ENCODE measurements around the gene CORO2A. TPM values are rescaled to one million over a fixed set of nuclear protein-coding genes. Genes with fewer than 3 reads are reported as not detected.

The CORO2A gene
- total and polyA plus RNA-seq, 2 donors (not counting 3 experiments of a cell fraction or from before 2014, with no cell fraction given): 0.35 to 0.53 TPM

GRCh38 chr9:98214811-98215210 lies 22.4 kb upstream of the CORO2A start:
- Histone ChIP-seq H4K20me1 (replicated peaks; ENCODE audit: control insufficient read depth, extremely low read depth, insufficient read depth, low read length) (no peaks in the 10 kb centered on the region), H3K4me3 (replicated peaks in 1 of 3; ENCODE audit: insufficient read depth in 1 of 3, low read depth in 1 of 3, low read length in 3 of 3) (no peak overlapping the region), H3K36me3 (ENCODE audit: control insufficient read depth in 2 of 2, extremely low read depth in 1 of 2, insufficient read depth in 2 of 2, low read length in 2 of 2) (no peaks in the 10 kb centered on the region), H3K9ac (replicated peaks; ENCODE audit: extremely low read depth, insufficient read depth, low read length) (no peak overlapping the region), H3K4me2 (ENCODE audit: insufficient read depth, low read length) (no peak overlapping the region), H3K9me1 (replicated peaks; ENCODE audit: control insufficient read depth, extremely low read depth, insufficient read depth, low read length) (no peaks in the 10 kb centered on the region), H3K27ac (ENCODE audit: insufficient read depth, low read depth, low read length) (no peak overlapping the region), H3K9me3 (replicated peaks; ENCODE audit: control insufficient read depth, insufficient read depth, low read length) (no peaks in the 10 kb centered on the region), H3K4me1 (ENCODE audit: control insufficient read depth, extremely low read depth, insufficient read depth, low read length) (no peaks in the 10 kb centered on the region), H3K27me3 (ENCODE audit: control insufficient read depth in 2 of 2, insufficient read depth in 2 of 2, low read length in 2 of 2) (no peaks in the 10 kb centered on the region), H3K79me2 (ENCODE audit: control insufficient read depth, insufficient read depth, low read length) (no peaks in the 10 kb centered on the region), H2AFZ (ENCODE audit: low read depth, low read length) (no peak overlapping the region)
- ChIA-PET POLR2A (no interaction called here), CTCF (interaction anchor here (0.9 kb wide), 1 partner anchor 140 kb away, joined by 3 read pairs; no protein-coding TSS in a partner anchor)
- dilution Hi-C loops (cut with MboI; ENCODE audit: extremely low pct_ligation_motif_present, low sequenced_read_pairs): no loop called here
- DNase-seq (ENCODE audit: low read depth, low spot score) (no peak), FAIRE-seq (no peak)
- no TSS peak for BruUV-seq (replicated peaks)
- intact Hi-C loops (cut with micrococcal nuclease): no loop called here
- no peak for TF ChIP-seq JUN (IDR thresholded peaks at IDR 0.05; ENCODE audit: borderline replicate concordance, insufficient read depth, insufficient read length, low read depth)
- TF ChIP-seq FOS (IDR thresholded peaks at IDR 0.05; ENCODE audit: borderline replicate concordance, insufficient read depth, low read length): no peak
- no peak for TF ChIP-seq POLR2A (IDR thresholded peaks at IDR 0.05; ENCODE audit: low read depth, low read length)
- no peak for TF ChIP-seq MYC (IDR thresholded peaks at IDR 0.05; ENCODE audit: low read depth, low read length)
- TF ChIP-seq POLR2AphosphoS5 (IDR thresholded peaks at IDR 0.05; ENCODE audit: insufficient read depth, low read depth, low read length): no peak
- no peak for TF ChIP-seq MAX (IDR thresholded peaks at IDR 0.05; ENCODE audit: insufficient read depth, insufficient read length)
- TF ChIP-seq CTCF (IDR thresholded peaks at IDR 0.05; ENCODE audit: extremely low read depth in 1 of 2, insufficient read depth in 1 of 2, low read depth in 1 of 2, low read length in 2 of 2): no peak
- no peak for TF ChIP-seq EZH2 (IDR thresholded peaks at IDR 0.05; ENCODE audit: borderline replicate concordance, low read depth, low read length, severe bottlenecking)
- TF ChIP-seq GATA2 (IDR thresholded peaks at IDR 0.05; ENCODE audit: insufficient read depth, insufficient read length, low read depth, low read length): no peak
